Mucosa of descending colon (tissue), 3 donors: ENCODE results near the gene CENPA. TPM values are rescaled to one million over a fixed set of nuclear protein-coding genes. Genes with fewer than 3 reads are reported as not detected.
"Not testable (repeated sequence)": the region's sequence is repeated elsewhere in the genome, so short reads cannot be mapped to it uniquely, and the experiment has no call there.

Experiments used
- ATAC-seq: fragments of 200-7000 bp; cut with Tn5 transposase; one replicate; pipeline ENCODE4 v1.9.1; 2020; ENCODE audit warnings: mild to moderate bottlenecking, moderate library complexity
- DNase-seq, 3 donors: peaks; one replicate each; pipeline ENCODE4 v3.0.0-alpha.2; 2020
- H3K36me3 ChIP-seq: fragments of 200-600 bp; one replicate; pipeline ENCODE4 v1.8.0; 2021; ENCODE audit warnings: low read depth, mild to moderate bottlenecking
- H3K4me1 ChIP-seq: fragments of 200-600 bp; one replicate; pipeline ENCODE4 v1.8.0; 2021; ENCODE audit warnings: low read depth, mild to moderate bottlenecking
- H3K4me3 ChIP-seq: fragments of 200-600 bp; one replicate; pipeline ENCODE4 v1.8.0; 2021; ENCODE audit warnings: mild to moderate bottlenecking
- H3K9me3 ChIP-seq: fragments of 200-600 bp; one replicate; pipeline ENCODE4 v1.8.0; 2021; ENCODE audit warnings: mild to moderate bottlenecking
- intact Hi-C, 2 donors: fragments of 100-400 bp; cut with DNase I in 1 of 2; cut with micrococcal nuclease in 1 of 2; formaldehyde crosslinking; loops; one replicate each; pipeline versions ENCODE4 v1.11.0 to v1.11.1; 2022; cut with DNase I, micrococcal nuclease
- total RNA-seq, 3 donors: library from RNA; stranded (reverse); fragmentation: NEBNext Ultra II Directional in 2 of 3; extraction: Animal tissue kit (Norgen Biotek cat#: 25700) in 2 of 3; gene quantifications; one replicate each; pipeline versions ENCODE4 v1.2.1 to v1.2.4, GENCODE V29; 2021 to 2023
- TF ChIP-seq, protein P1 (sequence below): fragments of 200-600 bp; IDR thresholded peaks from one replicate; pipeline ENCODE4 v1.8.0; 2022; ENCODE audit warnings: antibody characterized with exemption, mild to moderate bottlenecking
- donor health status: DM: no; HTN: no; CAD: no; lungs with moderate emphysema.
- donor health status: DM: no; HTN: no; CAD: no.
- donor health status: DM: no; HTN: yes; CAD: no.

The CENPA gene
- total RNA-seq, 3 donors from 2014 or later = 1.0 to 10.1 (median 1.7) TPM

DNA sequence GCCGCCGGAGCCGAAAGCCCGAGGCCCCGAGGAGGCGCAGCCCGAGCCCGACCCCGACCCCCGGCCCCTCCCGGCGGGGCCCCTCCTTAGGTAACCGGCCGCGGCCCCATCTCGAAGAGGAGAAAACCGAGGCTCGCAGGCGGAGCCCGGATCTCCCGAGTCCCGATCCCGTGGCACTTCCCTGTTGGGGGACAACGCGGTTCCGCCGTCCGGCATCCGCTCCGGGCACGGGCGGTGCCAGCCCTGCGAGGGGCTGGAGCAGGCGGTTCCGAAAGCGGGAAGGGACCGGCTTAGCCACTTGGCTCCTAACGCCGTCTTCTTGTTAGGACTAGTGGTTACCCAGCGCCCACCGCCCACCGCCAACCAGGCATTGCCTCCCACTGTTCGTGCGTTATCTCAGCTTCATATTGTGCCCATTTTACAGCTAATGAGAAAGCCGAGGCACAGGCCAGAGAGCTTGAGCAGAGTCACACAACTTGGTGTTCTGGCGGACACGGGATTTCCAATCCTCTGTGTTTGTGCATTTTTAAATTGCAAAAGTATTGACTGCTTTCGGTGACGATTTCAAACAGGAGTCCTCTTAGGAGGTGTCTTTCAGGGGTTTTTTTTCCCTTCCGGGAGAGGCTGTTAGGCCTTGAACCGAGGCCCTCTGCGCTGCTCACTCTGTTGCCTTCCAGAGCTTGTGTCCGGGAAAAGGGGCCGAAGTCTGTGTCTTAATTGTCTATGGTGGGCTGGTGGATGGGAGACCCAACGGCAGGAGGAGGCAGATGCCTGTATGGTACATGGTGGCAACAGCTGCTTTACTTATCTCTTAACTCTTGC, 562 bp downstream of the CENPA start:
- intact Hi-C loops = no loop called here

DNA sequence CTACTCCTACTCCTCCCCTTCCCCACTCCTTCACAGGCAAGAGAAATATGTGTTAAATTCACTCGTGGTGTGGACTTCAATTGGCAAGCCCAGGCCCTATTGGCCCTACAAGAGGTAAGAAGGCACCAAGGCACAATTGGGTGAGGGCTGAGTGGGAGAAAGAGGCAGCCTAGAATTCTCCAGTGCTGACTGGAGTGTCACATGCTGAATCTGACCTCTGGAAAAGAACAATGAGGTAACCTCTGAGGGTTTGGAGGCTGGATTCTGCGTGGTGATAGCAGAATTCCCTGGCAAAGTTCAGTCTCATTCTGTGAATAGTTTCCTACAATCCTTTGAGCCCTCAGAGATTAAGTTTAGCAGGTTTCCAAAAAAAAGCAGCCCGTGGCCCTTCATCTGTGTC, 6.9 kb downstream of the CENPA start:
- no peak for DNase-seq
- Histone ChIP-seq H3K9me3 (no peaks in the 10 kb centered on the region), H3K4me3 (no peak overlapping the region), H3K4me1 (no peaks in the 10 kb centered on the region), H3K36me3 (no peaks in the 10 kb centered on the region)
- TF ChIP-seq, protein P1, sequence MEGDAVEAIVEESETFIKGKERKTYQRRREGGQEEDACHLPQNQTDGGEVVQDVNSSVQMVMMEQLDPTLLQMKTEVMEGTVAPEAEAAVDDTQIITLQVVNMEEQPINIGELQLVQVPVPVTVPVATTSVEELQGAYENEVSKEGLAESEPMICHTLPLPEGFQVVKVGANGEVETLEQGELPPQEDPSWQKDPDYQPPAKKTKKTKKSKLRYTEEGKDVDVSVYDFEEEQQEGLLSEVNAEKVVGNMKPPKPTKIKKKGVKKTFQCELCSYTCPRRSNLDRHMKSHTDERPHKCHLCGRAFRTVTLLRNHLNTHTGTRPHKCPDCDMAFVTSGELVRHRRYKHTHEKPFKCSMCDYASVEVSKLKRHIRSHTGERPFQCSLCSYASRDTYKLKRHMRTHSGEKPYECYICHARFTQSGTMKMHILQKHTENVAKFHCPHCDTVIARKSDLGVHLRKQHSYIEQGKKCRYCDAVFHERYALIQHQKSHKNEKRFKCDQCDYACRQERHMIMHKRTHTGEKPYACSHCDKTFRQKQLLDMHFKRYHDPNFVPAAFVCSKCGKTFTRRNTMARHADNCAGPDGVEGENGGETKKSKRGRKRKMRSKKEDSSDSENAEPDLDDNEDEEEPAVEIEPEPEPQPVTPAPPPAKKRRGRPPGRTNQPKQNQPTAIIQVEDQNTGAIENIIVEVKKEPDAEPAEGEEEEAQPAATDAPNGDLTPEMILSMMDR = no peak
- no peak for ATAC-seq
- intact Hi-C loops = no loop called here

More for the DNA sequence above, 562 bp downstream of the CENPA start:
- Histone ChIP-seq H3K36me3 (peaks cover 5% of the 10 kb centered on the region), H3K4me3 (peak overlapping the region; percentile 46), H3K9me3 (no peaks in the 10 kb centered on the region), H3K4me1 (peaks cover 9% of the 10 kb centered on the region)
- DNase-seq (no peak), ATAC-seq (peak; percentile 13)
- TF ChIP-seq, protein P1 = no peak

GRCh38 chr2:26793518-26793917, 7.7 kb downstream of the CENPA start:
- TF ChIP-seq, protein P1 = no peak
- Histone ChIP-seq H3K9me3 (no peaks in the 10 kb centered on the region), H3K4me1 (no peaks in the 10 kb centered on the region), H3K36me3 (no peaks in the 10 kb centered on the region), H3K4me3 (no peak overlapping the region)
- intact Hi-C loops = no loop called here
- DNase-seq (no peak), ATAC-seq (no peak)

GRCh38 chr2:26795135-26795534, 9.3 kb downstream of the CENPA start:
- not testable (repeated sequence) for H3K4me1 ChIP-seq, ATAC-seq

DNA sequence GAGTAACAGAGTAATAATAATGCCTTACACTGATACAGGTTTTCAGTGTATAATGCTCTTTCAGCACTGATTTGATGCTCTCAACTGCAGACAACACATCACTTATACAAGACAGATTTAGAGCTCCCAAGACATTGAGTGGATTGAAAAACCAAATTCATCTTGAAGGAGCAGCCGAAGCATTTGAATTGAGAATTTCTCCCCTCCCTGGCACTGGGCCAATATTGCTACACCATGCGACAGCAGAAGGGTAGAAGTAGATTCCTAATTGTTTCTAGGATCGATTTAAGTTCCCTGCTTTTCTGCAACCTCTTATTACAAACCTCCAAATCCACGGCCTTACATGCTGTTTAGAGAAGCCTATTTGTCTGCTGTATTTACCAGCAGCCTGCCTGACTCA, 15.5 kb downstream of the CENPA start:
- H3K9me3 ChIP-seq = no peaks in the 10 kb centered on the region
- no peaks in the 10 kb centered on the region for H3K36me3 ChIP-seq
- TF ChIP-seq, protein P1 = no peak
- ATAC-seq = no peak
- intact Hi-C loops = no loop called here
- H3K4me3 ChIP-seq = no peak overlapping the region
- no peaks in the 10 kb centered on the region for H3K4me1 ChIP-seq
- no peak for DNase-seq

More at GRCh38 chr2:26795135-26795534, 9.3 kb downstream of the CENPA start:
- H3K9me3 ChIP-seq, H3K4me3 ChIP-seq, H3K36me3 ChIP-seq, intact Hi-C loops, DNase-seq: not testable (repeated sequence)

GRCh38 chr2:26801796-26802195, 15.9 kb downstream of the CENPA start:
- Histone ChIP-seq H3K4me1 (no peaks in the 10 kb centered on the region), H3K9me3 (no peaks in the 10 kb centered on the region), H3K36me3 (no peaks in the 10 kb centered on the region), H3K4me3 (no peak overlapping the region)
- ATAC-seq (no peak), DNase-seq (no peak)
- intact Hi-C loops = no loop called here
- TF ChIP-seq, protein P1 = no peak
